Right lobe of liver (tissue), 4 donors: ENCODE results near the gene AGA.

Experiments used
- CTCF ChIP-seq, 4 donors: fragments of 200-600 bp in 3 of 4; fragments of 450-650 bp in 1 of 4; IDR thresholded peaks; one replicate each; pipeline versions ENCODE4 v1.5.1 to v1.8.0; 2016 to 2022; ENCODE audit warnings: antibody characterized with exemption in 4 of 4, mild to moderate bottlenecking in 2 of 4
- POLR2A ChIP-seq: fragments of 450-650 bp; IDR thresholded peaks from one replicate; pipeline ENCODE4 v1.6.1; 2017; ENCODE audit warnings: antibody characterized with exemption, mild to moderate bottlenecking
- donor health status: DM: no; HTN: no; CAD: no.
- donor health status: DM: no; HTN: no; CAD: no.
- donor health status: DM: no; HTN: yes; CAD: no.

- TF ChIP-seq CTCF (IDR thresholded peaks at IDR 0.05): no peak
- peak; percentile 13 for TF ChIP-seq POLR2A
Observed at GRCh38 chr4:177413076-177413475, 29.2 kb downstream of the AGA start.
